ENCODE results near the gene LHFPL3.

Gene LHFPL3

GRCh38 chr7:104497379-104497967, 169.1 kb downstream of the LHFPL3 start:
- no peak for TF ChIP-seq FOXM1 (IDR thresholded peaks at IDR 0.05; ENCODE audit: borderline replicate concordance)
- no peak for TF ChIP-seq SP1 (IDR thresholded peaks at IDR 0.05)
- TF ChIP-seq CTBP1 (IDR thresholded peaks at IDR 0.05; ENCODE audit: borderline replicate concordance) = no peak
- no peak for TF ChIP-seq LEF1 (IDR thresholded peaks at IDR 0.05; ENCODE audit: borderline replicate concordance)
- TF ChIP-seq SUZ12 (IDR thresholded peaks at IDR 0.05) = no peak
- TF ChIP-seq TARDBP (IDR thresholded peaks at IDR 0.05) = no peak
- TF ChIP-seq NFRKB (IDR thresholded peaks at IDR 0.05) = no peak
- no peak for TF ChIP-seq PKNOX1 (IDR thresholded peaks at IDR 0.05)
- no peak for TF ChIP-seq ARNT (IDR thresholded peaks at IDR 0.05)
- no peak for TF ChIP-seq ELF4 (IDR thresholded peaks at IDR 0.05)
- TF ChIP-seq FOXA1 (IDR thresholded peaks at IDR 0.05) = no peak
- TF ChIP-seq FOXK2 (IDR thresholded peaks at IDR 0.05) = no peak
- TF ChIP-seq ZNF384 (IDR thresholded peaks at IDR 0.05) = no peak
- TF ChIP-seq BHLHE40 (IDR thresholded peaks at IDR 0.05; ENCODE audit: borderline replicate concordance) = no peak
- no peak for TF ChIP-seq L3MBTL2 (conservative IDR thresholded peaks at IDR 0.05)
- DNase-seq (ENCODE audit: extremely low spot score) = no peak
- ChIA-PET CTCF (no interaction called here), POLR2A (no interaction called here)

- POLR2A ChIA-PET = no interaction called here
- no peak for DNase-seq (ENCODE audit: extremely low spot score)
- CTCF ChIA-PET = no interaction called here
- no peak for TF ChIP-seq NFRKB (IDR thresholded peaks at IDR 0.05)
- TF ChIP-seq PKNOX1 (IDR thresholded peaks at IDR 0.05) = no peak
- no peak for TF ChIP-seq LEF1 (IDR thresholded peaks at IDR 0.05; ENCODE audit: borderline replicate concordance)
- no peak for TF ChIP-seq SP1 (IDR thresholded peaks at IDR 0.05)
- no peak for TF ChIP-seq FOXM1 (IDR thresholded peaks at IDR 0.05; ENCODE audit: borderline replicate concordance)
- no peak for TF ChIP-seq TARDBP (IDR thresholded peaks at IDR 0.05)
- TF ChIP-seq HDGF (IDR thresholded peaks at IDR 0.05; ENCODE audit: borderline replicate concordance) = no peak
- no peak for TF ChIP-seq FOXA1 (IDR thresholded peaks at IDR 0.05)
- TF ChIP-seq L3MBTL2 (conservative IDR thresholded peaks at IDR 0.05) = no peak
- TF ChIP-seq SUZ12 (IDR thresholded peaks at IDR 0.05) = no peak
These were observed 171.6 kb downstream of the LHFPL3 start for GRCh38 chr7:104499975-104500374.

- TF ChIP-seq CTBP1 (IDR thresholded peaks at IDR 0.05; ENCODE audit: borderline replicate concordance) (no peak), HDGF (IDR thresholded peaks at IDR 0.05; ENCODE audit: borderline replicate concordance) (no peak), BHLHE40 (IDR thresholded peaks at IDR 0.05; ENCODE audit: borderline replicate concordance) (no peak), SP1 (IDR thresholded peaks at IDR 0.05) (no peak), FOXA1 (IDR thresholded peaks at IDR 0.05) (no peak), ELF4 (IDR thresholded peaks at IDR 0.05) (no peak), ARNT (IDR thresholded peaks at IDR 0.05) (no peak), FOXK2 (IDR thresholded peaks at IDR 0.05) (no peak), NFRKB (IDR thresholded peaks at IDR 0.05) (no peak), FOXM1 (IDR thresholded peaks at IDR 0.05; ENCODE audit: borderline replicate concordance) (no peak)
- CTCF ChIA-PET = no interaction called here
- POLR2A ChIA-PET = no interaction called here
- DNase-seq (ENCODE audit: extremely low spot score) = no peak
These were observed 181.5 kb downstream of the LHFPL3 start for GRCh38 chr7:104509874-104510273.

GRCh38 chr7:104524853-104525252, 196.4 kb downstream of the LHFPL3 start:
- ChIA-PET POLR2A (no interaction called here), CTCF (no interaction called here)
- no peak for DNase-seq (ENCODE audit: extremely low spot score)

GRCh38 chr7:104528142-104528541, 199.7 kb downstream of the LHFPL3 start:
- DNase-seq (ENCODE audit: extremely low spot score) = no peak
- POLR2A ChIA-PET = no interaction called here
- TF ChIP-seq FOXA1 (IDR thresholded peaks at IDR 0.05) = no peak
- no peak for TF ChIP-seq NFRKB (IDR thresholded peaks at IDR 0.05)
- CTCF ChIA-PET = no interaction called here

More at GRCh38 chr7:104524853-104525252, 196.4 kb downstream of the LHFPL3 start:
- TF ChIP-seq BHLHE40 (IDR thresholded peaks at IDR 0.05; ENCODE audit: borderline replicate concordance) (no peak), SUZ12 (IDR thresholded peaks at IDR 0.05) (no peak), CTBP1 (IDR thresholded peaks at IDR 0.05; ENCODE audit: borderline replicate concordance) (no peak), LEF1 (IDR thresholded peaks at IDR 0.05; ENCODE audit: borderline replicate concordance) (no peak), HDGF (IDR thresholded peaks at IDR 0.05; ENCODE audit: borderline replicate concordance) (no peak), ARNT (IDR thresholded peaks at IDR 0.05) (no peak), PKNOX1 (IDR thresholded peaks at IDR 0.05) (no peak), FOXK2 (IDR thresholded peaks at IDR 0.05) (no peak), FOXA1 (IDR thresholded peaks at IDR 0.05) (no peak), NFRKB (IDR thresholded peaks at IDR 0.05) (no peak), ELF4 (IDR thresholded peaks at IDR 0.05) (no peak), SP1 (IDR thresholded peaks at IDR 0.05) (no peak), TARDBP (IDR thresholded peaks at IDR 0.05) (no peak), ZNF384 (IDR thresholded peaks at IDR 0.05) (no peak), FOXM1 (IDR thresholded peaks at IDR 0.05; ENCODE audit: borderline replicate concordance) (no peak)

GRCh38 chr7:104529567-104529966, 201.2 kb downstream of the LHFPL3 start:
- DNase-seq (ENCODE audit: extremely low spot score) = no peak
- CTCF ChIA-PET = no interaction called here
- POLR2A ChIA-PET = no interaction called here
- TF ChIP-seq CTBP1 (IDR thresholded peaks at IDR 0.05; ENCODE audit: borderline replicate concordance) (no peak), FOXA1 (IDR thresholded peaks at IDR 0.05) (no peak), FOXM1 (IDR thresholded peaks at IDR 0.05; ENCODE audit: borderline replicate concordance) (no peak), ELF4 (IDR thresholded peaks at IDR 0.05) (no peak), TARDBP (IDR thresholded peaks at IDR 0.05) (no peak), NFRKB (IDR thresholded peaks at IDR 0.05) (no peak), SUZ12 (IDR thresholded peaks at IDR 0.05) (no peak), ARNT (IDR thresholded peaks at IDR 0.05) (no peak), BHLHE40 (IDR thresholded peaks at IDR 0.05; ENCODE audit: borderline replicate concordance) (no peak), SP1 (IDR thresholded peaks at IDR 0.05) (no peak), L3MBTL2 (conservative IDR thresholded peaks at IDR 0.05) (no peak)

Data from HEK293T (cell line).